Measurements from ENCODE around the gene OSBPL10. TPM values are rescaled to one million over a fixed set of nuclear protein-coding genes. Genes with fewer than 3 reads are reported as not detected.
A peak's percentile ranks its signal among the peaks of the same experiment; 100 is the strongest.

The OSBPL10 gene
- total and polyA plus RNA-seq, 2 experiments from 2014 or later, result 2.4 to 8.1 TPM

- H3K27ac ChIP-seq, result no peak overlapping the region
- H2AFZ ChIP-seq, result no peak overlapping the region
- TF ChIP-seq EZH2 (IDR thresholded peaks at IDR 0.05; ENCODE audit: insufficient read depth, poor library complexity, severe bottlenecking) (no peak), EZH2phosphoT487 (IDR thresholded peaks at IDR 0.05; ENCODE audit: insufficient read depth, low read depth) (no peak)
- H3K4me3 ChIP-seq, result no peak overlapping the region
- no peak overlapping the region for H3K4me2 ChIP-seq (ENCODE audit: unreplicated experiment)
- no peak overlapping the region for H3K9ac ChIP-seq
- no peaks in the 10 kb centered on the region for H3K4me1 ChIP-seq (ENCODE audit: insufficient read depth)
- H3K9me2 ChIP-seq (ENCODE audit: insufficient read depth), result no peaks in the 10 kb centered on the region
- DNase-seq, result no peak
- H3F3A ChIP-seq (ENCODE audit: insufficient read depth), result no peaks in the 10 kb centered on the region
- H4K20me1 ChIP-seq (ENCODE audit: insufficient read depth), result no peaks in the 10 kb centered on the region
- in situ Hi-C loops (cut with MboI), result no loop called here
- H3K9me3 ChIP-seq (ENCODE audit: low read depth), result no peaks in the 10 kb centered on the region
- no peaks in the 10 kb centered on the region for H3K79me2 ChIP-seq (ENCODE audit: insufficient read depth)
- H3K36me3 ChIP-seq (ENCODE audit: low read depth), result no peaks in the 10 kb centered on the region
- 14 to 26% methylated on average over 1 of the region's 1 CpG for WGBS, 2 experiments (ENCODE audit: low coverage in 1 of 2, low lambda C conversion rate in 2 of 2, missing lambda C conversion rate in 2 of 2)
- H3K27me3 ChIP-seq (replicated peaks; ENCODE audit: insufficient read depth), result no peaks in the 10 kb centered on the region
Measured at GRCh38 chr3:31920310-31920709, 60.8 kb downstream of the OSBPL10 start.

DNA sequence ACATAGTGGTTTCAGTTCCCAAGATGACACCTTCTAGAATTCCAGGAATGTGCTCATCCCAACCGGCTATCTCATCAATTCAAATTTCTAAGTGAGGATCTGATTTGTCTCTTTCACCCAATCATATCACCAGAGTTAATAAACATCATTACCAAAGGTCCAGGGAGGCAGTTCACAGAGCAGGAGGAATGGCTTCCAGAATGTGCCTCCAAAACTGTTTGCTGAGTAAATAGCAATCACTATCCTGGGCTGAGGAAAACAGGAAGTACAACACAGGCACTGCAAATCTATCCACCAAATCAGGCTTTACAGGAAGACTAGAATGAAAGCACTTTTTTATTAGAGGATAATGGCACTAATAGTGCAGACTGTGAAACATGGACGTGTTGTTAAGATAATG, 61.5 kb downstream of the OSBPL10 start:
- Histone ChIP-seq H3K9me3 (ENCODE audit: low read depth) (no peaks in the 10 kb centered on the region), H3K36me3 (ENCODE audit: low read depth) (no peaks in the 10 kb centered on the region), H3F3A (ENCODE audit: insufficient read depth) (no peaks in the 10 kb centered on the region), H3K27me3 (replicated peaks; ENCODE audit: insufficient read depth) (no peaks in the 10 kb centered on the region), H3K4me1 (ENCODE audit: insufficient read depth) (no peaks in the 10 kb centered on the region), H2AFZ (no peak overlapping the region), H3K79me2 (ENCODE audit: insufficient read depth) (no peaks in the 10 kb centered on the region), H3K27ac (no peak overlapping the region), H4K20me1 (ENCODE audit: insufficient read depth) (no peaks in the 10 kb centered on the region), H3K9ac (no peak overlapping the region), H3K4me3 (no peak overlapping the region), H3K9me2 (ENCODE audit: insufficient read depth) (no peaks in the 10 kb centered on the region), H3K4me2 (ENCODE audit: unreplicated experiment) (no peak overlapping the region)
- DNase-seq, result no peak
- no peak for TF ChIP-seq EZH2 (IDR thresholded peaks at IDR 0.05; ENCODE audit: insufficient read depth, poor library complexity, severe bottlenecking)
- no peak for TF ChIP-seq EZH2phosphoT487 (IDR thresholded peaks at IDR 0.05; ENCODE audit: insufficient read depth, low read depth)
- in situ Hi-C loops (cut with MboI), result no loop called here
- WGBS, 2 experiments (ENCODE audit: low coverage in 1 of 2, low lambda C conversion rate in 2 of 2, missing lambda C conversion rate in 2 of 2), result 60% methylated on average over 2 of the region's 2 CpGs

DNA sequence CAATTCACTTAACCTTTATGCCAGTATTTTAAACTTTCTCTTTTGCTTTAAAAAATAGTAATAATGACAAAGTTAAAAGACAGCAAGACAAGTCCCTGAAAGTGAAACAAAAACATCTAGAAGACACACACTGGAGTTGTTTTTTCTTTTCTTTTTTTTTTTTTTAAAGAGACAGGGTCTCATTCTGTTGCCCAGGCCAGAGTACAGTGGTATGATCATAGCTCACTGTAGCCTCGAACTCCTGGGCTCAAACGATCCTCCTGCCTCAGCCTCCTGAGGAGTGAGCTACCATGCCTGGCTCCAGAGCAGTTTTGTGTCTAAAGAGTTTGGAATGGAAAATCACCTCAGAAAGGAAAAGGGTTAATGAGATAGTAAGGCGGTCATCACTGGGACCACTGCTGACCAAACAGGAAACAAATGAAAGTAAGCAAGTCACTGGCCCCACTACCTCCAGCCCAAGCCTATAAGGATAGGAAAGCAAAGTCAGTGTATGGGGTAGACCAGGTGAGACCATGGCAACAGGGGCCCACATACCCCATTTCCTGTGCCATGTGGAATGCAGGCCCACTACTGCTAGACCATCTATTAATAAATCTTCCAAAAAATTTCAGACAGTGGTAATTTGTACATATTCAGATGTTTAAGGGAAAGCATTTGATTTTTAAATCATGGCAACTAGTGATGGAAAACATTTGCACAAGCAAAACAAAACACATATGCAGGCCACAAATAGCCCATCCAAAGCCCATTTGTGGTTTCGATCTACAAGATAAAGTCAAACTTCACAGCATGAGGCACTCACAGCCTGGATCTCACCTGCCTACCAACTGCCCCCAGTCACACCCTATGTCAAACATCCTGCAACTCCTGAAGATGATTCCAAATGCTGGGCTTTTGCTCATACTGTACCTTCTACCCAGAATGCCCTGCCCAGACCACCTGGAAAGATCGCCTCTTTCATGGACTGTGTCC, 62.6 kb downstream of the OSBPL10 start:
- no peaks in the 10 kb centered on the region for H3F3A ChIP-seq (ENCODE audit: insufficient read depth)
- H3K79me2 ChIP-seq (ENCODE audit: insufficient read depth), result no peaks in the 10 kb centered on the region
- no peaks in the 10 kb centered on the region for H3K27me3 ChIP-seq (replicated peaks; ENCODE audit: insufficient read depth)
- H3K9ac ChIP-seq, result no peak overlapping the region
- H2AFZ ChIP-seq, result no peak overlapping the region
- no peak for TF ChIP-seq EZH2phosphoT487 (IDR thresholded peaks at IDR 0.05; ENCODE audit: insufficient read depth, low read depth)
- TF ChIP-seq EZH2 (IDR thresholded peaks at IDR 0.05; ENCODE audit: insufficient read depth, poor library complexity, severe bottlenecking), result no peak
- H3K9me2 ChIP-seq (ENCODE audit: insufficient read depth), result no peaks in the 10 kb centered on the region
- in situ Hi-C loops (cut with MboI), result no loop called here
- peak; percentile 19 for DNase-seq
- H3K9me3 ChIP-seq (ENCODE audit: low read depth), result no peaks in the 10 kb centered on the region
- no peaks in the 10 kb centered on the region for H3K36me3 ChIP-seq (ENCODE audit: low read depth)
- no peaks in the 10 kb centered on the region for H4K20me1 ChIP-seq (ENCODE audit: insufficient read depth)
- no peak overlapping the region for H3K4me3 ChIP-seq
- no peak overlapping the region for H3K4me2 ChIP-seq (ENCODE audit: unreplicated experiment)
- no peaks in the 10 kb centered on the region for H3K4me1 ChIP-seq (ENCODE audit: insufficient read depth)
- no peak overlapping the region for H3K27ac ChIP-seq
- 71 to 75% methylated on average over 5 of the region's 5 CpGs for WGBS, 2 experiments (ENCODE audit: low coverage in 1 of 2, low lambda C conversion rate in 2 of 2, missing lambda C conversion rate in 2 of 2)

DNA sequence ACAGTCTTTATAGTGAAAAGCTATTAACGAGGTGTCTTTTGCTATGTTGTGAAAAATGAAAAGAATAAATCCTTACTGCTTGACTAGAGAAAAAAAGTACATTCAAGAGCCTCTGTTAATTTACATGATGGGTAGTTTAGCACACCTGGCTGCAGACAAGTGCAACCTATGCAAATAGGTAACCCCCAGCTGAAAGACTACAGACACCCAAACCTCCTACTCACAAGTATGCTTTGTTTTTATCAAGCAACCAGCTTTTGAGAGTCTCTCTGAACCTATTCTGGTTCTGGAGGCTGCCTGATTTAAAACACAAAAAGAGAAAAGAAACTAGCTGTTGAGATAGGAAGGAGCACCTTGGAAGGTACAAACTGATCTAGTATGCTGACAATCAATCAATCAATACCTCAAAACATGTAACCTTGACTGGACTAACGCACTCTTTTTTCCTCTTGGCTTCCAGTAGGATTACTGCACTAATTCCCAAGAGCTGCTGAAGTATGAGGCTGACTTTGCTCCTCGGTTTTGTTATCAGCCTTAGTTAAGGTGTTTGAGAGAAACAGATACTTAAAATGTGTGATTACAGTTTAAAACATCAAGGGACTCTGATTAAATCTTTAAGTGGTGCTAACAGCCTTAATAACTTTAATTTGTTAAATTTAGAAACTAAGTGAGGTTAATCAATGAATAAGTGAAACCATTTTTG, 63.6 kb downstream of the OSBPL10 start:
- H3K4me2 ChIP-seq (ENCODE audit: unreplicated experiment), result no peak overlapping the region
- H3K9me3 ChIP-seq (ENCODE audit: low read depth), result no peaks in the 10 kb centered on the region
- H3K79me2 ChIP-seq (ENCODE audit: insufficient read depth), result no peaks in the 10 kb centered on the region
- H4K20me1 ChIP-seq (ENCODE audit: insufficient read depth), result no peaks in the 10 kb centered on the region
- H3F3A ChIP-seq (ENCODE audit: insufficient read depth), result no peaks in the 10 kb centered on the region
- no peak overlapping the region for H3K9ac ChIP-seq
- no peaks in the 10 kb centered on the region for H3K36me3 ChIP-seq (ENCODE audit: low read depth)
- no peaks in the 10 kb centered on the region for H3K9me2 ChIP-seq (ENCODE audit: insufficient read depth)
- TF ChIP-seq EZH2phosphoT487 (IDR thresholded peaks at IDR 0.05; ENCODE audit: insufficient read depth, low read depth) (no peak), EZH2 (IDR thresholded peaks at IDR 0.05; ENCODE audit: insufficient read depth, poor library complexity, severe bottlenecking) (no peak)
- no peaks in the 10 kb centered on the region for H3K27me3 ChIP-seq (replicated peaks; ENCODE audit: insufficient read depth)
- WGBS, 2 experiments (ENCODE audit: low coverage in 1 of 2, low lambda C conversion rate in 2 of 2, missing lambda C conversion rate in 2 of 2), result 48 to 50% methylated on average over 3 of the region's 3 CpGs
- in situ Hi-C loops (cut with MboI), result no loop called here
- H3K4me3 ChIP-seq, result no peak overlapping the region
- no peaks in the 10 kb centered on the region for H3K4me1 ChIP-seq (ENCODE audit: insufficient read depth)
- no peak overlapping the region for H3K27ac ChIP-seq
- no peak for DNase-seq
- peak overlapping the region; percentile 38; the same call in 1 of the 2 replicates for H2AFZ ChIP-seq

Measured in GM23248 (cell line).